ENCODE data around the gene PCDHB4.
"Not testable (repeated sequence)": the region's sequence is repeated elsewhere in the genome, so short reads cannot be mapped to it uniquely, and the experiment has no call there.

PCDHB4 gene

GRCh38 chr5:141121985-141122384, 367 bp downstream of the PCDHB4 start:
- Mint-ChIP-seq H3K36me3 (no peaks in the 10 kb centered on the region), H3K27me3 (peaks cover 3% of the 10 kb centered on the region), H3K27ac (no peak overlapping the region), H3K4me3 (no peak overlapping the region), H3K9me3 (peaks cover 6% of the 10 kb centered on the region), H3K4me1 (no peaks in the 10 kb centered on the region)
- DNase-seq = no peak
- CTCF ChIA-PET = no interaction called here

- H3K4me3 Mint-ChIP-seq, H3K27me3 Mint-ChIP-seq, H3K9me3 Mint-ChIP-seq, H3K4me1 Mint-ChIP-seq, CTCF ChIA-PET, H3K36me3 Mint-ChIP-seq, H3K27ac Mint-ChIP-seq, DNase-seq: not testable (repeated sequence)
Observed at GRCh38 chr5:141123396-141124135, 1.9 kb downstream of the PCDHB4 start.

GRCh38 chr5:141127305-141127704, 5.7 kb downstream of the PCDHB4 start:
- H3K27me3 Mint-ChIP-seq = no peaks in the 10 kb centered on the region
- H3K36me3 Mint-ChIP-seq = no peaks in the 10 kb centered on the region
- H3K9me3 Mint-ChIP-seq = peaks cover 9% of the 10 kb centered on the region
- no peak for DNase-seq
- no peak overlapping the region for H3K4me3 Mint-ChIP-seq
- H3K27ac Mint-ChIP-seq = no peak overlapping the region
- no peaks in the 10 kb centered on the region for H3K4me1 Mint-ChIP-seq
- CTCF ChIA-PET = interaction anchor here (0.7 kb wide), 1 partner anchor 70 kb away, joined by 3 read pairs; no protein-coding TSS in a partner anchor

- Mint-ChIP-seq H3K36me3 (no peaks in the 10 kb centered on the region), H3K27me3 (no peaks in the 10 kb centered on the region), H3K4me1 (no peaks in the 10 kb centered on the region), H3K9me3 (peaks cover 23% of the 10 kb centered on the region), H3K27ac (no peak within 1 kb of the TSS), H3K4me3 (peak within 1 kb of the TSS; percentile 29)
- CTCF ChIA-PET = interaction anchor here (0.6 to 1.1 kb wide), 2 partner anchors 18 to 51 kb away, joined by 4 read pairs; no protein-coding TSS in a partner anchor
- DNase-seq = no peak
Observed at GRCh38 chr5:141135030-141135717, 13.6 kb downstream of the PCDHB4 start, which contains the start of gene PCDHB5. Gene PCDHB5 (plus strand): TSS chr5:141135206. CDS start chr5:141135435, 229 bp downstream.

GRCh38 chr5:141135718-141136266, 14.2 kb downstream of the PCDHB4 start:
- Mint-ChIP-seq H3K4me3 (no peak overlapping the region), H3K27me3 (no peaks in the 10 kb centered on the region), H3K4me1 (no peaks in the 10 kb centered on the region), H3K36me3 (no peaks in the 10 kb centered on the region), H3K27ac (no peak overlapping the region), H3K9me3 (peaks cover 23% of the 10 kb centered on the region)
- CTCF ChIA-PET = interaction anchor here (1.1 kb wide), 1 partner anchor 52 kb away, joined by 4 read pairs; no protein-coding TSS in a partner anchor
- no peak for DNase-seq

- DNase-seq, H3K27me3 Mint-ChIP-seq, H3K27ac Mint-ChIP-seq, H3K4me1 Mint-ChIP-seq, CTCF ChIA-PET, H3K4me3 Mint-ChIP-seq, H3K36me3 Mint-ChIP-seq: not testable (repeated sequence)
- H3K9me3 Mint-ChIP-seq = peaks cover 23% of the 10 kb centered on the region
Observed at GRCh38 chr5:141137346-141137745, 15.7 kb downstream of the PCDHB4 start.

- H3K27me3 Mint-ChIP-seq = peaks cover 24% of the 10 kb centered on the region
- peaks cover 15% of the 10 kb centered on the region for H3K9me3 Mint-ChIP-seq
- no peak for DNase-seq
- no peak within 1 kb of the TSS for H3K4me3 Mint-ChIP-seq
- H3K27ac Mint-ChIP-seq = no peak within 1 kb of the TSS
- H3K4me1 Mint-ChIP-seq = no peaks in the 10 kb centered on the region
- peaks cover 5% of the 10 kb centered on the region for H3K36me3 Mint-ChIP-seq
- CTCF ChIA-PET = no interaction called here
Observed at GRCh38 chr5:141149812-141150211, 28.2 kb downstream of the PCDHB4 start, which contains the start of gene PCDHB6. Gene PCDHB6 (plus strand): TSS chr5:141150057. CDS start chr5:141150258, 201 bp downstream.

GRCh38 chr5:141150224-141150992, 28.8 kb downstream of the PCDHB4 start:
- CTCF ChIA-PET = no interaction called here
- Mint-ChIP-seq H3K4me1 (no peaks in the 10 kb centered on the region), H3K4me3 (no peak overlapping the region), H3K27ac (no peak overlapping the region), H3K27me3 (peaks cover 24% of the 10 kb centered on the region), H3K9me3 (peaks cover 15% of the 10 kb centered on the region), H3K36me3 (peaks cover 5% of the 10 kb centered on the region)
- DNase-seq = no peak

- no peak overlapping the region for H3K4me3 Mint-ChIP-seq
- no peaks in the 10 kb centered on the region for H3K4me1 Mint-ChIP-seq
- H3K36me3 Mint-ChIP-seq = peaks cover 5% of the 10 kb centered on the region
- DNase-seq = no peak
- CTCF ChIA-PET = no interaction called here
- peaks cover 24% of the 10 kb centered on the region for H3K27me3 Mint-ChIP-seq
- peaks cover 16% of the 10 kb centered on the region for H3K9me3 Mint-ChIP-seq
- no peak overlapping the region for H3K27ac Mint-ChIP-seq
Observed at GRCh38 chr5:141150993-141151325, 29.3 kb downstream of the PCDHB4 start.

GRCh38 chr5:141151632-141152031, 30.0 kb downstream of the PCDHB4 start:
- H3K4me1 Mint-ChIP-seq, H3K4me3 Mint-ChIP-seq, H3K36me3 Mint-ChIP-seq, CTCF ChIA-PET, H3K27ac Mint-ChIP-seq, DNase-seq: not testable (repeated sequence)
- Mint-ChIP-seq H3K27me3 (peaks cover 24% of the 10 kb centered on the region), H3K9me3 (peaks cover 18% of the 10 kb centered on the region)

- Mint-ChIP-seq H3K27me3 (peaks cover 25% of the 10 kb centered on the region), H3K9me3 (peaks cover 21% of the 10 kb centered on the region), H3K27ac (peak overlapping the region; percentile 37)
- H3K4me3 Mint-ChIP-seq, H3K36me3 Mint-ChIP-seq, CTCF ChIA-PET, H3K4me1 Mint-ChIP-seq, DNase-seq: not testable (repeated sequence)
Observed at GRCh38 chr5:141152096-141152495, 30.5 kb downstream of the PCDHB4 start.

GRCh38 chr5:141155540-141156374, 34.1 kb downstream of the PCDHB4 start:
- Mint-ChIP-seq H3K27me3 (peaks cover 21% of the 10 kb centered on the region), H3K9me3 (peaks cover 22% of the 10 kb centered on the region), H3K4me3 (no peak overlapping the region), H3K4me1 (no peaks in the 10 kb centered on the region), H3K36me3 (peaks cover 5% of the 10 kb centered on the region), H3K27ac (no peak overlapping the region)
- no peak for DNase-seq
- CTCF ChIA-PET = interaction anchor here (1.1 to 1.5 kb wide), 2 partner anchors 31 to 71 kb away, joined by 3 read pairs; partner anchors contain the start of gene PCDHB9

GRCh38 chr5:141157356-141157755, 35.7 kb downstream of the PCDHB4 start:
- H3K4me1 Mint-ChIP-seq, H3K27me3 Mint-ChIP-seq, H3K27ac Mint-ChIP-seq, DNase-seq, H3K36me3 Mint-ChIP-seq, CTCF ChIA-PET, H3K4me3 Mint-ChIP-seq: not testable (repeated sequence)
- H3K9me3 Mint-ChIP-seq = peaks cover 17% of the 10 kb centered on the region

All from activated naive CD4-positive, alpha-beta T cell treated with anti-CD3 and anti-CD28 coated beads, Interleukin-2, amount 10 ng/mL, durations not matched to agents 7 days and 5 days (primary cell).